ENCODE measurements around the gene XYLB. TPM values are rescaled to one million over a fixed set of nuclear protein-coding genes. Genes with fewer than 3 reads are reported as not detected.

The XYLB gene
- total RNA-seq, 4 donors from 2014 or later: 3.1 to 6.6 (median 4.1) TPM

GRCh38 chr3:38379201-38379770, 32.7 kb downstream of the XYLB start:
- Histone ChIP-seq H3K27ac (no peak overlapping the region), H3K4me3 (no peak overlapping the region), H3K27me3 (no peaks in the 10 kb centered on the region), H3K9me3 (peaks cover 0 to 8% (median 0%) of the 10 kb centered on the region in 4 donors), H3K4me1 (no peaks in the 10 kb centered on the region), H3K36me3 (peaks cover 0 to 97% (median 2%) of the 10 kb centered on the region in 3 donors)
- no peak for DNase-seq (ENCODE audit: low spot score in 2 of 2)
- 91 to 96% methylated on average over 6 of the region's 7 CpGs for WGBS, 2 donors
- TF ChIP-seq CTCF (IDR thresholded peaks at IDR 0.05): no peak
- no peak for TF ChIP-seq POLR2A (IDR thresholded peaks at IDR 0.05)
- no peak for TF ChIP-seq EP300 (IDR thresholded peaks at IDR 0.05)

GRCh38 chr3:38382506-38383080, 36.0 kb downstream of the XYLB start:
- WGBS, 2 donors: 88 to 90% methylated on average over 7 of the region's 7 CpGs
- Histone ChIP-seq H3K9me3 (peaks cover 0 to 34% (median 6%) of the 10 kb centered on the region in 4 donors), H3K27me3 (no peaks in the 10 kb centered on the region), H3K4me1 (no peaks in the 10 kb centered on the region), H3K36me3 (peaks cover 0 to 99% (median 2%) of the 10 kb centered on the region in 3 donors), H3K27ac (no peak overlapping the region), H3K4me3 (no peak overlapping the region)
- no peak for DNase-seq (ENCODE audit: low spot score in 2 of 2)
- TF ChIP-seq POLR2A (IDR thresholded peaks at IDR 0.05) (no peak), CTCF (IDR thresholded peaks at IDR 0.05) (no peak), EP300 (IDR thresholded peaks at IDR 0.05) (no peak)

GRCh38 chr3:38383156-38383875, 36.7 kb downstream of the XYLB start:
- peaks cover 0 to 97% (median 2%) of the 10 kb centered on the region in 3 donors for H3K36me3 ChIP-seq
- no peak for DNase-seq (ENCODE audit: low spot score in 2 of 2)
- H3K9me3 ChIP-seq: peaks cover 0 to 37% (median 8%) of the 10 kb centered on the region in 4 donors
- TF ChIP-seq CTCF (IDR thresholded peaks at IDR 0.05) (no peak), POLR2A (IDR thresholded peaks at IDR 0.05) (no peak), EP300 (IDR thresholded peaks at IDR 0.05) (no peak)
- 90 to 91% methylated on average over 8 of the region's 8 CpGs for WGBS, 2 donors
- no peak overlapping the region for H3K27ac ChIP-seq
- no peaks in the 10 kb centered on the region for H3K4me1 ChIP-seq
- H3K27me3 ChIP-seq: no peaks in the 10 kb centered on the region
- no peak overlapping the region for H3K4me3 ChIP-seq

GRCh38 chr3:38386992-38387750, 40.6 kb downstream of the XYLB start:
- no peak for DNase-seq (ENCODE audit: low spot score in 2 of 2)
- WGBS, 2 donors: 94 to 96% methylated on average over 5 of the region's 5 CpGs
- Histone ChIP-seq H3K27me3 (no peaks in the 10 kb centered on the region), H3K9me3 (peaks cover 0 to 29% (median 8%) of the 10 kb centered on the region in 4 donors), H3K27ac (no peak overlapping the region), H3K36me3 (peaks cover 0 to 83% (median 0%) of the 10 kb centered on the region in 3 donors), H3K4me3 (no peak overlapping the region), H3K4me1 (no peaks in the 10 kb centered on the region)
- TF ChIP-seq EP300 (IDR thresholded peaks at IDR 0.05) (no peak), CTCF (IDR thresholded peaks at IDR 0.05) (no peak), POLR2A (IDR thresholded peaks at IDR 0.05) (no peak)
